Neuron (in vitro differentiated cells): ENCODE results near the gene FIBCD1.

ENCODE experiments used
- H2AFZ ChIP-seq: one replicate; pipeline ENCODE4 v1.6.1; 2013; ENCODE audit warnings: low read depth, mild to moderate bottlenecking, inconsistent platforms, low read length, moderate library complexity
- H3K27me3 ChIP-seq: one replicate; pipeline ENCODE4 v1.6.1; 2013; ENCODE audit warnings: low read length; ENCODE audit not compliant: insufficient read depth
- H3K36me3 ChIP-seq: one replicate; pipeline ENCODE4 v1.6.1; 2013; ENCODE audit warnings: low read length; ENCODE audit not compliant: insufficient read depth
- H3K4me1 ChIP-seq: one replicate; pipeline ENCODE4 v1.6.1; 2013; ENCODE audit warnings: low read length; ENCODE audit not compliant: insufficient read depth
- H3K4me3 ChIP-seq: 2 replicates; pipeline ENCODE4 v1.5.1; 2013; ENCODE audit warnings: mild to moderate bottlenecking, low read length, moderate library complexity
- H3K9me3 ChIP-seq: one replicate; pipeline ENCODE4 v1.6.1; 2013; ENCODE audit warnings: low read length

The FIBCD1 gene

GRCh38 chr9:130938652-130939404 is at the start of gene FIBCD1:
FIBCD1 (minus strand) TSS chr9:130939247; CDS start chr9:130938607, 640 bp downstream.
- H3K27me3 ChIP-seq = peaks cover 73% of the 10 kb centered on the region
- peak within 1 kb of the TSS; percentile 49 for H3K4me3 ChIP-seq
- H2AFZ ChIP-seq = peak within 1 kb of the TSS; percentile 74
- peaks cover 12% of the 10 kb centered on the region for H3K4me1 ChIP-seq
- H3K9me3 ChIP-seq = no peaks in the 10 kb centered on the region
- H3K36me3 ChIP-seq = no peaks in the 10 kb centered on the region

DNA sequence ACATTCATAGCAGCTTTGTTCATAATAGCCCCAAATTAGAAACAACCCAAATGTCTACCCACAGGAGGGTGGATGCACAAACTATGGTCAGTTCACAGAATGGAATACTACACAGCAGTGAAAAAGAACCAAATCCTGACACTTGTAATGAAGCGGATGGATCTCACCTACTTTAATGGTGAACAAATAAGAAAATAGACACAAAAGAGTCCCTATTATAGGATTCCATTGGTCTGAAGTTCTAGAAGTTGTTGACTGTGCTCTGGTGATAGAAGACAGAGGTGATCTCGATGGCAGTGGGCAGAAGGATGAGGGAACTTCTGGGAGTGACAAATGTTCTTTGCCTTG is 49.3 kb upstream of the FIBCD1 start:
- no peak overlapping the region for H3K4me3 ChIP-seq
- no peaks in the 10 kb centered on the region for H3K9me3 ChIP-seq
- no peaks in the 10 kb centered on the region for H3K36me3 ChIP-seq
- H3K27me3 ChIP-seq = peaks cover 2% of the 10 kb centered on the region
- no peak overlapping the region for H2AFZ ChIP-seq
- peaks cover 35% of the 10 kb centered on the region for H3K4me1 ChIP-seq

DNA sequence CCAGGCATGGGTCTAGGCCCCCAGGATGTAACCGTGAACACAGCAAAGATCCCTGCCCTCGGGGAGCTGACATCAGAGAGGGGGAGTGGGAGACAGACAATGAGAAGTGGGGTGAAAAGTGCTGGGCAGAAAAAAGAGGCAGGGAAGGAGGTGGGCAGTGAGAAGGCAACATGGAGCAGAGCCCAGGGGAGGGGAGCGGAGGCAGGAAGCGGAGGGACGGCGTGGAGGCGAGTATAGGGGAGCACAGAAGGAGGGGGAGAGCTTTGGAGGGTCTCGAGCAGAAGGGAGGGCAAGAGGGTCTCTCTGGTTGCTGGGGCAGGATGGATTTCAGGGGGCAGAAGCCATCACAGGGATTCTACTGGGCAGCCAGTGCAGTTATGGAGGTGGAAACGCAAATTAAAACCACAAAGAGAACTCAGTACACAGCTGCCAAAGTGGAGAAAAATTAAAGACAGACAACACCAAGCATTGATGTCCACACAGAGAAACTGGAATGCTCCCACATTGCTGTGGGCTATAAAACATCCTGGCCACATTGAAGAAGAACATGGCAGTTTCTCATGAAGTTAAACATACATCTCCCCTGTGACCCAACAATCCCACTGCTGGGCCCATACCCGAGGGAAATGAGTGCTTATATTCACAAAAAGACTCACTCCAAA is 48.8 kb upstream of the FIBCD1 start:
- Histone ChIP-seq H3K9me3 (no peaks in the 10 kb centered on the region), H3K4me1 (peaks cover 40% of the 10 kb centered on the region), H3K27me3 (peaks cover 2% of the 10 kb centered on the region), H2AFZ (no peak overlapping the region), H3K36me3 (no peaks in the 10 kb centered on the region), H3K4me3 (no peak overlapping the region)

GRCh38 chr9:130987054-130987453 is 48.0 kb upstream of the FIBCD1 start:
- Histone ChIP-seq H3K27me3 (no peaks in the 10 kb centered on the region), H3K4me3 (no peak overlapping the region), H3K9me3 (no peaks in the 10 kb centered on the region), H3K4me1 (peaks cover 47% of the 10 kb centered on the region), H3K36me3 (no peaks in the 10 kb centered on the region), H2AFZ (no peak overlapping the region)

DNA sequence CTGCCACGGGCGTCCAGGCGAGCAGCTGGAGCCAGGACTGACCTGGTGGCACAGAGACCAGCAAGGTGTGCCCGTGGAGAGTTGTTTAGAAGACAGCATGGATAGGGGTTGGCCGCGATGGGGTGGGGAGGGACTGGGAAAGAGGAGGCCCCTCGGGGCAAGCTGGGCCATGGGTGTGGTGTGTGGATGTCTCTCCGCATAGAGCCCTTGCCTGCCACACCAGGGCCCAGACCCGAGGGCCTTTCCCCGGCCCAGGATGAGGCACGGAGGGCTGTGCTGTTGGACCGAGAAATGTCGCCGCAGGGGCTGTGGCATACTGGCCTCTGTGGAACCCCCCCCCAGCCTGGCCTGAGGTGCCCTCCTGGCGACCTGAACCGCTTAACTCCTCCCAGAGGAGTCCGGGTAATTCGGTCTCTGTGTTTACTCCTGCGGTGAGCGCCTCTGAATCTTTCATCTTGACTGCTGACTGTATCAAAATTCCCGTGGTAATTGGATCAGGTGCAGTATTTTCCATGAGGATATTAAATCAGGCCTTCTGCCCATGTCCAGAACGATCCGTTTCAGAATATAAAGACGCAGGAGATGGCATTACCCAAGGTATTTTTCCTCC is 47.4 kb upstream of the FIBCD1 start:
- H3K36me3 ChIP-seq = no peaks in the 10 kb centered on the region
- peaks cover 47% of the 10 kb centered on the region for H3K4me1 ChIP-seq
- H3K9me3 ChIP-seq = no peaks in the 10 kb centered on the region
- H2AFZ ChIP-seq = no peak overlapping the region
- H3K27me3 ChIP-seq = no peaks in the 10 kb centered on the region
- no peak overlapping the region for H3K4me3 ChIP-seq

DNA sequence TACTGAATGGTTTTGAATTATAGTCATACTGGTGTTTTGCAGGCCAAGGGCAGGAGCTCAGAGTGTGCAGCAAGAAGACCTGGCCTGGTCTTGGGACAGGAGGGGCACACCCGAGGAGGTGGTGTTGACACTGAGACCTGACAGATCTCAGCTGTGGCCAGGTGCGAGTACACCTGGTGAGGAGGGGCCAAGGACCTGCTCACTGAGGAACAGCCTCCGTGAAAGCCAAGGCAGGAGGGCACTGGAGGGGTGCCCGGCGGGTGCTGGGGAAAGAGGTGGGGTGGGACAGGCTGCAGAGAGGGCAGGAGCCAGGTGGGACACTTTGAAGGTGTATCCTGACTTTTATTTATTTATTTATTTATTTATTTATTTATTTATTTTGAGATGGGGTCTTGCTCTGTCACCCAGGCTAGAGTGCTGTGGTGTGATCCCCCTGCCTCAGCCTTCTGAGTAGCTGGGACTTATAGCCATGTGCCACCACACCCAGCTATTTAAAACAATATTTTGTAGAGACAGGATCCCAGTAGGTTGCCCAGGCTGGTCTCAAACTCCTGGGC is 46.6 kb upstream of the FIBCD1 start:
- no peaks in the 10 kb centered on the region for H3K36me3 ChIP-seq
- H3K4me1 ChIP-seq = peaks cover 47% of the 10 kb centered on the region
- H3K4me3 ChIP-seq = no peak overlapping the region
- no peaks in the 10 kb centered on the region for H3K27me3 ChIP-seq
- H3K9me3 ChIP-seq = no peaks in the 10 kb centered on the region
- no peak overlapping the region for H2AFZ ChIP-seq

DNA sequence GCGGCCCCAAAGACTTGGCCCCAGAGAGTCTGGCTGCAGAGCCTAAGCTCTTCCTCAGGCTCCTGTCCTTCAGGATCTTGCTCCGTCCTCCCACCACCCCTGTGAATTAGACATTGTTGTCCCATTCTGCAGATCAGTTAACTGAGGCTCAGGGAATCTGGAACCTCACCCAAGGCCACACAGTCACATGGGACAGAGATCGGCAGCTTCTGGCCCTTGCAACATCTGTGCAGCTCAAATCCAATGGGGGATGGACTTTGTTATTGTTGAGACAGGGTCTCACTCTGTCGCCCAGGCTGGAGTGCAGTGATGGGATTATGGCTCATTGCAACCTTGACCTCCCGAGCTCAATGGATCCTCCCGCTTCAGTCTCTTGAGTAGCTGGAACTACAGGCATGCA is 46.0 kb upstream of the FIBCD1 start:
- Histone ChIP-seq H3K4me3 (no peak overlapping the region), H2AFZ (no peak overlapping the region), H3K9me3 (no peaks in the 10 kb centered on the region), H3K4me1 (peaks cover 46% of the 10 kb centered on the region), H3K36me3 (no peaks in the 10 kb centered on the region), H3K27me3 (no peaks in the 10 kb centered on the region)

DNA sequence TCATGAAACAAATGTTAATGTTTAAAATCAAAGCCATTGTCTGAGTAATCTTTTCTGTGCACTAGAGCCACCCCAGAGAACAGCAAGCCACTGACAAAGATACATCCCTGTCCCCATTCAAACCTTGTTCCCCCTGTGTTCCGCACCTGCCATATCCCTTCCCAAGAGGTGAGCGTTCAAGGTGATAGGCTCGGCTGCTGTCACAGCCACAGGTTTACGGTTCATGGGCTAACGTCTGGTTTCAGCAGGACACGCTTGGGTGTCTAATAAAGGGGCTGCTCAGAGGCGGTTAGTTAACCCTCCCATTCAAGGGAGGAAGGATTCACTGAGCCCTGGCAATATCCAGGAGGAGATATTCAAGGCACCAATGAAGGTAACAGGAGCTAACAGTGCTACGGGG is 45.5 kb upstream of the FIBCD1 start:
- no peaks in the 10 kb centered on the region for H3K36me3 ChIP-seq
- H3K4me1 ChIP-seq = peaks cover 46% of the 10 kb centered on the region
- no peak overlapping the region for H2AFZ ChIP-seq
- H3K4me3 ChIP-seq = no peak overlapping the region
- H3K9me3 ChIP-seq = no peaks in the 10 kb centered on the region
- H3K27me3 ChIP-seq = no peaks in the 10 kb centered on the region

DNA sequence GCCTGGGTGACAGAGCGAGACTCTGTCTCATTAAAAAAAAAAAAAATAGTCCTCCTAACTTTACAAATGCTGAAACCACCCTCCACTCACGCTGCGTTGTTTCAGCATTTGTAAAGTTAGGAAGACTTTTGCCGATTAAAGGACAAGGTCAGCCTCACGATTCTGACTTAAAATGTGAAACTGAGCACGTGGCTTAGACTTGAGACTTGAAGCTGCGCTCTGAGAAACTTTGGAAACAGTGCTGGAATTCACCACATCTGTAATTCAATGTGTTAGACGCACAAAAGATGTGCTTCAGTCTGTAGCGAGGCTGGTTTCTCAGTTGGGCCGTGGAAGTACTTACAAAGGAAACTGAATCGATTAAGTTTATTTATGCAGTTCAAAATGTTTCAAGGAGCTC is 44.9 kb upstream of the FIBCD1 start:
- Histone ChIP-seq H3K36me3 (no peaks in the 10 kb centered on the region), H2AFZ (no peak overlapping the region), H3K4me1 (peaks cover 46% of the 10 kb centered on the region), H3K27me3 (no peaks in the 10 kb centered on the region), H3K4me3 (no peak overlapping the region), H3K9me3 (no peaks in the 10 kb centered on the region)

- no peak overlapping the region for H3K4me3 ChIP-seq
- no peaks in the 10 kb centered on the region for H3K9me3 ChIP-seq
- no peaks in the 10 kb centered on the region for H3K27me3 ChIP-seq
- no peaks in the 10 kb centered on the region for H3K36me3 ChIP-seq
- H3K4me1 ChIP-seq = peaks cover 46% of the 10 kb centered on the region
- H2AFZ ChIP-seq = no peak overlapping the region
Observed at GRCh38 chr9:130983359-130983670, 44.3 kb upstream of the FIBCD1 start.

- no peak overlapping the region for H2AFZ ChIP-seq
- no peaks in the 10 kb centered on the region for H3K9me3 ChIP-seq
- no peaks in the 10 kb centered on the region for H3K36me3 ChIP-seq
- no peaks in the 10 kb centered on the region for H3K27me3 ChIP-seq
- H3K4me1 ChIP-seq = peaks cover 44% of the 10 kb centered on the region
- no peak overlapping the region for H3K4me3 ChIP-seq
Observed at GRCh38 chr9:130982636-130983358, 43.8 kb upstream of the FIBCD1 start.

- Histone ChIP-seq H3K4me1 (peaks cover 42% of the 10 kb centered on the region), H3K9me3 (no peaks in the 10 kb centered on the region), H3K4me3 (no peak overlapping the region), H3K27me3 (no peaks in the 10 kb centered on the region), H2AFZ (no peak overlapping the region), H3K36me3 (no peaks in the 10 kb centered on the region)
Observed at GRCh38 chr9:130981756-130982137, 42.7 kb upstream of the FIBCD1 start.
